HepG2 (cell line): ENCODE data around the gene KLF6. TPM values are rescaled to one million over a fixed set of nuclear protein-coding genes. Genes with fewer than 3 reads are reported as not detected.

Experiments used
- ATAC-seq: fragments of 200-7000 bp; cut with Tn5 transposase; 3 replicates; pipeline ENCODE4 v1.9.1; 2020; ENCODE audit warnings: mild to moderate bottlenecking, moderate library complexity
- BruUV-seq: library from RNA; stranded (reverse); fragments of 400-500 nt; replicated peaks from 2 replicates; lab custom pipeline; 2021; lab: Mats Ljungman, UMichigan
- CTCF ChIA-PET: fragments of 300-600 bp; formaldehyde crosslinking; extraction: SDS; loops from one replicate; lab custom pipeline; 2021; ENCODE audit warnings: low total read pairs, inconsistent platforms, low intra/inter-chr PET ratio; lab: Yijun Ruan, JAX
- POLR2A ChIA-PET: fragments of 350-600 bp; sonication (Branson Sonifier 250); formaldehyde crosslinking; loops from one replicate; lab custom pipeline; 2020; ENCODE audit warnings: antibody characterized with exemption, inconsistent platforms; lab: Yijun Ruan, JAX
- DNase-seq: peaks from one replicate; pipeline ENCODE4 v3.0.0-alpha.2; 2015; ENCODE audit warnings: low spot score
- FAIRE-seq: peaks from 3 replicates; lab custom pipeline; 2011; peaks lifted over from hg19 to GRCh38; lab: Jason Lieb, UNC
- H2AFZ ChIP-seq: one replicate; pipeline ENCODE4 v1.6.1; 2011; ENCODE audit warnings: low read length, inconsistent platforms
- H3K27ac ChIP-seq: fragments of 300-600 bp; 3 replicates; pipeline ENCODE4 v1.8.0; 2011; ENCODE audit warnings: mixed run types, mild to moderate bottlenecking, mixed read lengths, low read length, inconsistent platforms; ENCODE audit not compliant: insufficient read depth; ENCODE audit errors: extremely low read length
- H3K27me3 ChIP-seq, 2 experiments: fragments of 200-600 bp in 1 of 2; 2 replicates in 1 of 2; 3 replicates in 1 of 2; pipeline versions ENCODE4 v1.6.0 to v1.8.0; 2011; ENCODE audit warnings: low read length in 2 of 2, mild to moderate bottlenecking in 2 of 2, moderate library complexity in 2 of 2, inconsistent platforms in 1 of 2; ENCODE audit not compliant: insufficient read depth in 2 of 2, control insufficient read depth in 1 of 2
- H3K36me3 ChIP-seq, 2 experiments: fragments of 200-600 bp in 1 of 2; replicated peaks in 1 of 2; 2 replicates in 1 of 2; 3 replicates in 1 of 2; pipeline versions ENCODE4 v1.5.1 to v1.8.0; 2011; ENCODE audit warnings: low read length in 2 of 2, inconsistent platforms in 1 of 2; ENCODE audit not compliant: insufficient read depth in 2 of 2, control insufficient read depth in 1 of 2
- H3K4me1 ChIP-seq: 2 replicates; pipeline ENCODE4 v1.5.1; 2012; ENCODE audit warnings: low read length, inconsistent platforms; ENCODE audit not compliant: insufficient read depth
- H3K4me2 ChIP-seq: 2 replicates; pipeline ENCODE4 v1.6.0; 2011; ENCODE audit warnings: low read depth, low read length, inconsistent platforms
- H3K4me3 ChIP-seq, 3 experiments: fragments of 200-600 bp in 1 of 3; sonication (generic), shearing (Covaris generic) in 1 of 3; replicated peaks in 1 of 3; 2 replicates each; pipeline ENCODE4 v1.5.1; 2011 to 2016; ENCODE audit warnings: low read length in 3 of 3, inconsistent platforms in 2 of 3, low read depth in 2 of 3, mild to moderate bottlenecking in 2 of 3, control low read depth in 1 of 3, mixed read lengths in 1 of 3; ENCODE audit not compliant: insufficient read depth in 1 of 3
- H3K79me2 ChIP-seq: one replicate; pipeline ENCODE4 v1.6.1; 2011; ENCODE audit warnings: low read length, inconsistent platforms; ENCODE audit not compliant: insufficient read depth
- H3K9ac ChIP-seq: 2 replicates; pipeline ENCODE4 v1.6.0; 2011; ENCODE audit warnings: mild to moderate bottlenecking, low read depth, low read length, inconsistent platforms; ENCODE audit not compliant: insufficient read depth
- H3K9me3 ChIP-seq: 2 replicates; pipeline ENCODE4 v1.5.1; 2012; ENCODE audit warnings: mild to moderate bottlenecking, low read length
- H4K20me1 ChIP-seq: 2 replicates; pipeline ENCODE4 v1.6.0; 2011; ENCODE audit warnings: inconsistent platforms, mild to moderate bottlenecking, low read length, moderate library complexity; ENCODE audit not compliant: insufficient read depth
- CCDC6 ChIP-seq: sonication (generic); formaldehyde crosslinking; IDR thresholded peaks from 2 replicates; pipeline ENCODE4 v1.8.1; 2022; ENCODE audit warnings: mild to moderate bottlenecking, missing genetic modification reagents, moderate library complexity
- DZIP1 ChIP-seq: sonication (generic); formaldehyde crosslinking; IDR thresholded peaks from 2 replicates; pipeline ENCODE4 v1.5.0; 2020; ENCODE audit warnings: mild to moderate bottlenecking, missing genetic modification reagents
- FOSL2 ChIP-seq: sonication (generic); formaldehyde crosslinking; IDR thresholded peaks from 2 replicates; pipeline ENCODE4 v1.4.0; 2020; ENCODE audit warnings: missing genetic modification reagents
- JARID2 ChIP-seq: sonication (generic); formaldehyde crosslinking; IDR thresholded peaks from 2 replicates; pipeline ENCODE4 v1.8.1; 2023; ENCODE audit warnings: missing genetic modification reagents, inconsistent platforms; ENCODE audit not compliant: insufficient replicate concordance
- JUN ChIP-seq: sonication (generic); formaldehyde crosslinking; IDR thresholded peaks from 2 replicates; pipeline ENCODE4 v1.4.0; 2020; ENCODE audit warnings: mild to moderate bottlenecking, missing genetic modification reagents
- JUNB ChIP-seq: sonication (generic); formaldehyde crosslinking; IDR thresholded peaks from 2 replicates; pipeline ENCODE4 v1.8.0; 2022; ENCODE audit warnings: missing genetic modification reagents, mild to moderate bottlenecking, borderline replicate concordance
- MIXL1 ChIP-seq: IDR thresholded peaks from 2 replicates; pipeline ENCODE4 v1.6.1; 2016
- NPAS2 ChIP-seq: sonication (generic); formaldehyde crosslinking; IDR thresholded peaks from 2 replicates; pipeline ENCODE4 v1.8.0; 2022; ENCODE audit warnings: mild to moderate bottlenecking, missing genetic modification reagents, borderline replicate concordance
- RNF219 ChIP-seq: sonication (generic); formaldehyde crosslinking; IDR thresholded peaks from 2 replicates; pipeline ENCODE4 v1.5.0; 2020; ENCODE audit warnings: mild to moderate bottlenecking, missing genetic modification reagents
- SAP130 ChIP-seq: IDR thresholded peaks from 2 replicates; pipeline ENCODE4 v1.6.1; 2016; ENCODE audit warnings: low read depth
- SRSF4 ChIP-seq: fragments of 200-400 bp; formaldehyde crosslinking; IDR thresholded peaks from one replicate; pipeline ENCODE4 v1.6.1; 2018; ENCODE audit warnings: mild to moderate bottlenecking, low read depth, low read length, moderate library complexity; ENCODE audit not compliant: poor library complexity, severe bottlenecking
- ZBTB8A ChIP-seq: sonication (generic); formaldehyde crosslinking; IDR thresholded peaks from 2 replicates; pipeline ENCODE4 v1.4.0; 2020; ENCODE audit warnings: mild to moderate bottlenecking, low read depth, missing genetic modification reagents, borderline replicate concordance
- ZNF558 ChIP-seq: sonication (generic); formaldehyde crosslinking; IDR thresholded peaks from 2 replicates; pipeline ENCODE4 v1.9.0; 2022; ENCODE audit warnings: mild to moderate bottlenecking, missing genetic modification reagents, borderline replicate concordance
- ZNF704 ChIP-seq: sonication (generic); formaldehyde crosslinking; IDR thresholded peaks from 2 replicates; pipeline ENCODE4 v1.8.1; 2023; ENCODE audit warnings: mild to moderate bottlenecking, inconsistent platforms, moderate library complexity, missing genetic modification reagents, borderline replicate concordance
- WGBS: methylation state at CpG from one replicate; pipeline ENCODE4 v1.1.6; 2017; ENCODE audit warnings: low lambda C conversion rate; 5-methylcytosine and 5-hydroxymethylcytosine counted together
- in situ Hi-C: cut with HindIII; loops from 2 replicates; pipeline ENCODE4 v1.10.0; 2017; ENCODE audit warnings: low pct_unique_long_range_greater_than_20kb; ENCODE audit not compliant: extremely low pct_ligation_motif_present
- intact Hi-C: fragments of 100-400 bp; cut with micrococcal nuclease; formaldehyde crosslinking; loops from one replicate; pipeline ENCODE4 v1.10.0; 2022; ENCODE audit not compliant: unreplicated experiment
- polyA plus RNA-seq, 8 experiments: library from polyadenylated mRNA; depleted of rRNA in 3 of 8; stranded (reverse) in 7 of 8; unstranded in 1 of 8; fragments of >200 nt; fragmentation: Illumina TruSeq in 4 of 8; extraction: Trizol in 4 of 8; gene quantifications; 2 replicates each; pipeline versions ENCODE4 v1.2.1 to v1.2.3, GENCODE V29; 2011 to 2016; ENCODE audit warnings: low read depth in 4 of 8, missing spikeins in 1 of 8, mixed read lengths in 1 of 8; ENCODE audit not compliant: insufficient read depth in 1 of 8
- total RNA-seq, 5 experiments: library from RNA; depleted of rRNA; stranded (reverse); fragments of >200 nt; fragmentation: Illumina TruSeq; extraction: Trizol; gene quantifications; 2 replicates each; pipeline ENCODE4 v1.2.3, GENCODE V29; 2016; ENCODE audit warnings: low read depth in 1 of 5
- TF ChIP-seq, protein P1 (sequence below): sonication (generic); formaldehyde crosslinking; IDR thresholded peaks from 2 replicates; pipeline ENCODE4 v1.9.0; 2021; ENCODE audit warnings: missing genetic modification reagents, mild to moderate bottlenecking, borderline replicate concordance

Gene KLF6
- total and polyA plus RNA-seq, 2 of the 13 experiments (the other 11 are each of a cell fraction or from before 2014, with no cell fraction given) = 27.0 to 71.9 TPM

DNA sequence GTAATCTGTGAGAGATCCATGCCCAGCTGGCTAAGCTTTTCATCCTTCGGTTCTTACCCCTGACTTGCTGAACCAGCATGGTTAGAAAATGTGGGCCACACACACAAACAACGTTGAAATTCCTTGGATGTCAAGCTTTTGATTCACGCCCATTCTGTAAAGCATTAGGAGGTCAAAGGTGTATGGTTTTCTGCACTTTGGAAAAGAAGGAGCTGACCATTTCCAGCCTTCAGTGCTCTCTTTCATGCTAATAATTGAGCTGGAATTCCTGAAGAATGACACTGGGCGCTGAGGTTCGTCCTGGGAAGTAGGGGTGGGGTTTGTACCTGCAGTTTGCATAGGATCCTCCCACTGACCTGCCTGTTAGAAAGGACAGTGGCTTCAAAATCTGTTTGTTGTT lies 23.1 kb downstream of the KLF6 start (continued):
- TF ChIP-seq, protein P1, sequence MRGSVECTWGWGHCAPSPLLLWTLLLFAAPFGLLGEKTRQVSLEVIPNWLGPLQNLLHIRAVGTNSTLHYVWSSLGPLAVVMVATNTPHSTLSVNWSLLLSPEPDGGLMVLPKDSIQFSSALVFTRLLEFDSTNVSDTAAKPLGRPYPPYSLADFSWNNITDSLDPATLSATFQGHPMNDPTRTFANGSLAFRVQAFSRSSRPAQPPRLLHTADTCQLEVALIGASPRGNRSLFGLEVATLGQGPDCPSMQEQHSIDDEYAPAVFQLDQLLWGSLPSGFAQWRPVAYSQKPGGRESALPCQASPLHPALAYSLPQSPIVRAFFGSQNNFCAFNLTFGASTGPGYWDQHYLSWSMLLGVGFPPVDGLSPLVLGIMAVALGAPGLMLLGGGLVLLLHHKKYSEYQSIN = no peak
- TF ChIP-seq JUN (CRISPR knock-in tag) (0 out of 2 replicates have a peak, but pooled peaks have one; percentile 21), ZNF558 (no peak), SAP130 (CRISPR knock-in tag) (0 out of 2 replicates have a peak, but pooled peaks have one; percentile 16), NPAS2 (no peak), FOSL2 (CRISPR knock-in tag) (peak; percentile 69)

- Histone ChIP-seq H2AFZ (no peak overlapping the region), H4K20me1 (no peaks in the 10 kb centered on the region), H3K27ac (no peak overlapping the region), H3K27me3 (peaks cover 0 to 11% of the 10 kb centered on the region in 2 experiments; a peak in 3 of 5 replicates), H3K4me1 (peaks cover 77% of the 10 kb centered on the region), H3K9ac (no peak overlapping the region), H3K4me3 (no peak overlapping the region), H3K36me3 (no peaks in the 10 kb centered on the region), H3K79me2 (no peaks in the 10 kb centered on the region), H3K9me3 (no peaks in the 10 kb centered on the region), H3K4me2 (no peak overlapping the region)
- ChIA-PET CTCF (no interaction called here), POLR2A (interaction anchor here (0.9 to 2.2 kb wide), 5 partner anchors 14 to 148 kb away, joined by 3 to 12 read pairs (median 3); partner anchors contain the start of gene KLF6)
- in situ Hi-C loops (loop anchor here (25.0 kb wide), 1 partner anchor 524 kb away; no protein-coding TSS in a partner anchor), intact Hi-C loops (no loop called here)
- no TSS peak for BruUV-seq
- FAIRE-seq = no peak
- ATAC-seq = no peak
- 92% methylated on average over 8 of the region's 8 CpGs for WGBS
- no peak for DNase-seq
- no peak for TF ChIP-seq SRSF4
- no peak for TF ChIP-seq ZNF704
- TF ChIP-seq RNF219 (CRISPR knock-in tag) = no peak
- TF ChIP-seq JUNB = no peak
- TF ChIP-seq MIXL1 (CRISPR knock-in tag) = no peak
- TF ChIP-seq CCDC6 (CRISPR knock-in tag) = no peak
- TF ChIP-seq DZIP1 (CRISPR knock-in tag) = no peak
- TF ChIP-seq JARID2 (CRISPR knock-in tag) = no peak
- no peak for TF ChIP-seq ZBTB8A (CRISPR knock-in tag)
Observed at GRCh38 chr10:3761021-3761686, 23.9 kb downstream of the KLF6 start.
